Liver (tissue), 9 donors: Measurements from ENCODE around the gene GPHN. TPM values are rescaled to one million over a fixed set of nuclear protein-coding genes. Genes with fewer than 3 reads are reported as not detected.

Source experiments
- DNase-seq: peaks from one replicate; pipeline ENCODE4 v3.0.0-alpha.2; 2017; ENCODE audit warnings: low spot score
- H3K27ac ChIP-seq, 2 donors: one replicate each; pipeline ENCODE4 v1.7.0; 2013; ENCODE audit warnings: inconsistent platforms in 2 of 2, low read length in 2 of 2, control low read depth in 1 of 2, low read depth in 1 of 2, mild to moderate bottlenecking in 1 of 2
- H3K27me3 ChIP-seq, 4 donors: one replicate each; pipeline versions ENCODE4 v1.6.1 to v1.7.0; 2013; ENCODE audit warnings: low read length in 3 of 4, inconsistent platforms in 1 of 4, mild to moderate bottlenecking in 1 of 4, moderate library complexity in 1 of 4; ENCODE audit not compliant: control insufficient read depth in 4 of 4, insufficient read depth in 4 of 4
- H3K36me3 ChIP-seq, 4 donors: one replicate each; pipeline versions ENCODE4 v1.6.1 to v1.7.0; 2013; ENCODE audit warnings: low read length in 3 of 4, mild to moderate bottlenecking in 3 of 4, low read depth in 1 of 4, moderate library complexity in 1 of 4; ENCODE audit not compliant: control insufficient read depth in 4 of 4, insufficient read depth in 3 of 4
- H3K4me1 ChIP-seq, 4 donors: one replicate each; pipeline versions ENCODE4 v1.6.1 to v1.7.0; 2013; ENCODE audit warnings: low read length in 3 of 4, mild to moderate bottlenecking in 3 of 4, moderate library complexity in 1 of 4; ENCODE audit not compliant: control insufficient read depth in 4 of 4, insufficient read depth in 4 of 4
- H3K4me3 ChIP-seq, 3 donors: one replicate each; pipeline versions ENCODE4 v1.6.1 to v1.7.0; 2013; ENCODE audit warnings: low read length in 3 of 3, control low read depth in 1 of 3, low read depth in 1 of 3, mild to moderate bottlenecking in 1 of 3
- H3K9ac ChIP-seq, 2 donors: one replicate each; pipeline ENCODE4 v1.7.0; 2013; ENCODE audit warnings: low read length in 2 of 2, mild to moderate bottlenecking in 2 of 2, moderate library complexity in 2 of 2, control low read depth in 1 of 2, low read depth in 1 of 2
- H3K9me3 ChIP-seq, 4 donors: one replicate each; pipeline versions ENCODE4 v1.6.1 to v1.7.0; 2013; ENCODE audit warnings: low read length in 3 of 4; ENCODE audit not compliant: control insufficient read depth in 4 of 4
- FOXA1 ChIP-seq: IDR thresholded peaks from 2 replicates; pipeline ENCODE4 v1.6.1; 2016; ENCODE audit warnings: antibody characterized with exemption
- FOXA2 ChIP-seq: IDR thresholded peaks from 2 replicates; pipeline ENCODE4 v1.6.1; 2016; ENCODE audit warnings: antibody characterized with exemption
- HNF4A ChIP-seq, 2 donors: conservative IDR thresholded peaks; 2 replicates each; pipeline ENCODE4 v1.6.1; 2016; ENCODE audit warnings: antibody characterized with exemption in 2 of 2, mild to moderate bottlenecking in 2 of 2
- RAD21 ChIP-seq, 2 donors: IDR thresholded peaks; 2 replicates each; pipeline ENCODE4 v1.6.1; 2016; ENCODE audit warnings: antibody characterized with exemption in 2 of 2, mild to moderate bottlenecking in 2 of 2
- RXRA ChIP-seq, 2 donors: IDR thresholded peaks; 2 replicates each; pipeline ENCODE4 v1.6.1; 2017 to 2018; ENCODE audit warnings: antibody characterized with exemption in 2 of 2, mild to moderate bottlenecking in 1 of 2
- TAF1 ChIP-seq: conservative IDR thresholded peaks from 2 replicates; pipeline ENCODE4 v1.6.1; 2016; ENCODE audit warnings: antibody characterized with exemption, mild to moderate bottlenecking
- YY1 ChIP-seq: IDR thresholded peaks from 2 replicates; pipeline ENCODE4 v1.6.1; 2016; ENCODE audit warnings: antibody characterized with exemption, mild to moderate bottlenecking
- WGBS: extraction: QIAGEN DNeasy Blood & Tissue Kit; methylation state at CpG from one replicate; pipeline ENCODE4 v1.1.7; 2013; 5-methylcytosine and 5-hydroxymethylcytosine counted together
- polyA plus RNA-seq, 2 donors: library from polyadenylated mRNA; stranded (reverse) in 1 of 2; unstranded in 1 of 2; fragments of 200-250 nt in 1 of 2; fragments of >200 nt in 1 of 2; fragmentation: Nextera tagmentation in 1 of 2; extraction: Ambion mirVana in 1 of 2; gene quantifications; one replicate each; pipeline versions ENCODE4 v1.2.1 to v1.2.3, GENCODE V29; 2013 to 2015
- total RNA-seq, 2 donors: library from RNA; depleted of rRNA; stranded (reverse); fragments of >200 nt; gene quantifications; one replicate each; pipeline ENCODE4 v1.2.3, GENCODE V29; 2014
- TF ChIP-seq, protein P1 (sequence below): IDR thresholded peaks from 2 replicates; pipeline ENCODE4 v1.6.1; 2016; ENCODE audit warnings: antibody characterized with exemption
- TF ChIP-seq, protein P2 (sequence below): IDR thresholded peaks from 2 replicates; pipeline ENCODE4 v1.6.1; 2016; ENCODE audit warnings: antibody characterized with exemption
- TF ChIP-seq, protein P3 (sequence below): IDR thresholded peaks from 2 replicates; pipeline ENCODE4 v1.6.1; 2016; ENCODE audit warnings: antibody characterized with exemption, mild to moderate bottlenecking
- donor health status: healthy.
- donor health status: healthy.
- donor health status: healthy.
- donor health status: healthy.
- donor health status: healthy.

The GPHN gene
- total and polyA plus RNA-seq, 4 donors = 18.4 to 76.4 (median 47.4) TPM

DNA sequence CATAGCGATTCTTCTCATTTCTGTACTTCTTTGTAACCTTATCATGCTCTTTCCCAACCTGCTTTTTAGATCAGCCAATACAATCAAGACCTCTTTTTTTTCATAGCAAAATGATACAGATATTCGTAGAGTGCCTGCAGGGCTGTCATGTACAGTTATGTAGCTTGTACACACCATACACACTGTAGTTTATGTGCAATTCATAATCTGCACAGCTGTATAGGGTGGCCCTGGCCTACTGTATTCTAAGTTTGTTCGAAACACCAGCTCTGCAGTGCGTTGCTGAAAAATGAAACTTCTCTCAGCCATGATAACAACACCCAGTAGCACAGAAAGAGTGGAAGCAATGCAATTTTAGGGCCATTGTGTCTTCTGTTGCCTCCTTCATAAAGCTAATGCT is 717.6 kb downstream of the GPHN start:
- H3K36me3 ChIP-seq = no peaks in the 10 kb centered on the region
- no peak for DNase-seq
- no peak for TF ChIP-seq RXRA (IDR thresholded peaks at IDR 0.05)
- TF ChIP-seq, protein P1, sequence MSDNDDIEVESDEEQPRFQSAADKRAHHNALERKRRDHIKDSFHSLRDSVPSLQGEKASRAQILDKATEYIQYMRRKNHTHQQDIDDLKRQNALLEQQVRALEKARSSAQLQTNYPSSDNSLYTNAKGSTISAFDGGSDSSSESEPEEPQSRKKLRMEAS = no peak
- TF ChIP-seq, protein P2, sequence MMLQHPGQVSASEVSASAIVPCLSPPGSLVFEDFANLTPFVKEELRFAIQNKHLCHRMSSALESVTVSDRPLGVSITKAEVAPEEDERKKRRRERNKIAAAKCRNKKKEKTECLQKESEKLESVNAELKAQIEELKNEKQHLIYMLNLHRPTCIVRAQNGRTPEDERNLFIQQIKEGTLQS = no peak
- no peak for TF ChIP-seq RAD21 (IDR thresholded peaks at IDR 0.05)
- no peak for TF ChIP-seq FOXA1
- TF ChIP-seq, protein P3, sequence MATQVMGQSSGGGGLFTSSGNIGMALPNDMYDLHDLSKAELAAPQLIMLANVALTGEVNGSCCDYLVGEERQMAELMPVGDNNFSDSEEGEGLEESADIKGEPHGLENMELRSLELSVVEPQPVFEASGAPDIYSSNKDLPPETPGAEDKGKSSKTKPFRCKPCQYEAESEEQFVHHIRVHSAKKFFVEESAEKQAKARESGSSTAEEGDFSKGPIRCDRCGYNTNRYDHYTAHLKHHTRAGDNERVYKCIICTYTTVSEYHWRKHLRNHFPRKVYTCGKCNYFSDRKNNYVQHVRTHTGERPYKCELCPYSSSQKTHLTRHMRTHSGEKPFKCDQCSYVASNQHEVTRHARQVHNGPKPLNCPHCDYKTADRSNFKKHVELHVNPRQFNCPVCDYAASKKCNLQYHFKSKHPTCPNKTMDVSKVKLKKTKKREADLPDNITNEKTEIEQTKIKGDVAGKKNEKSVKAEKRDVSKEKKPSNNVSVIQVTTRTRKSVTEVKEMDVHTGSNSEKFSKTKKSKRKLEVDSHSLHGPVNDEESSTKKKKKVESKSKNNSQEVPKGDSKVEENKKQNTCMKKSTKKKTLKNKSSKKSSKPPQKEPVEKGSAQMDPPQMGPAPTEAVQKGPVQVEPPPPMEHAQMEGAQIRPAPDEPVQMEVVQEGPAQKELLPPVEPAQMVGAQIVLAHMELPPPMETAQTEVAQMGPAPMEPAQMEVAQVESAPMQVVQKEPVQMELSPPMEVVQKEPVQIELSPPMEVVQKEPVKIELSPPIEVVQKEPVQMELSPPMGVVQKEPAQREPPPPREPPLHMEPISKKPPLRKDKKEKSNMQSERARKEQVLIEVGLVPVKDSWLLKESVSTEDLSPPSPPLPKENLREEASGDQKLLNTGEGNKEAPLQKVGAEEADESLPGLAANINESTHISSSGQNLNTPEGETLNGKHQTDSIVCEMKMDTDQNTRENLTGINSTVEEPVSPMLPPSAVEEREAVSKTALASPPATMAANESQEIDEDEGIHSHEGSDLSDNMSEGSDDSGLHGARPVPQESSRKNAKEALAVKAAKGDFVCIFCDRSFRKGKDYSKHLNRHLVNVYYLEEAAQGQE = no peak
- no peaks in the 10 kb centered on the region for H3K9me3 ChIP-seq
- H3K4me1 ChIP-seq = no peaks in the 10 kb centered on the region
- H3K27me3 ChIP-seq = no peaks in the 10 kb centered on the region
- no peak overlapping the region for H3K27ac ChIP-seq
- H3K4me3 ChIP-seq = no peak overlapping the region
- WGBS = 94% methylated on average over 4 of the region's 4 CpGs
- H3K9ac ChIP-seq = no peak overlapping the region

DNA sequence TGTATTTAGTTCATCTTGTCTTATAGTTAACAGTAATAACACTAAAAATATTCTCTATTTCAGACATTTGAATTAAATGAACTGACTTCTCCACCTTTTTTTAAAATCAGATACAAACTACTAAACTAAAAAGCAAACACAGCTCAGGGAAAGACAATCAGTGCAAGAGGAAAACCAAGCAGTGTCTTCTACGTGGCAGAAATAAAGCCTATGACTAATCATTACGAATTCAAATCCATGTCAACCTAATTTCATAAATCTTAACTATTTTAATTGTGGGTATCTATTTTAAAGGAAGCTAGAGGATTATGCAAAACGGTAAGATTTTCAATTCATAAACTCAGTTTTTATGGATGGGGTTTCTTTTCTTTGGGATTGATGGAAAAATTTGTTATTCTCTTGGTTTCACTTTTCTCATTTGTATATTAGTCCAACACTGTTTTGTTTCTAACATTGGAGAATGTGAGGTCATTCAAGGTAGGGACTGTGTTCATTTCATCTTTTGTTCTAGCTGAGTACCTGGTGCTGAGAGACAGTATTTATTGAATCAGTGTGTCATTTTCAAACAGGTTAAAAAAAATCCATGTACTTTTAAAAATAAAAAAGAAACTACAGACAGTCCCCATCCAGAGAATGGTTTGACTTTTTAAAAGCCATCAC is 720.5 kb downstream of the GPHN start:
- no peak overlapping the region for H3K4me3 ChIP-seq
- H3K9me3 ChIP-seq = no peaks in the 10 kb centered on the region
- TF ChIP-seq RXRA (IDR thresholded peaks at IDR 0.05) (no peak), TAF1 (no peak), HNF4A (conservative IDR thresholded peaks at IDR 0.05) (no peak), YY1 (no peak), FOXA2 (no peak), FOXA1 (no peak)
- TF ChIP-seq, protein P1 = no peak
- H3K36me3 ChIP-seq = no peaks in the 10 kb centered on the region
- no peak overlapping the region for H3K27ac ChIP-seq
- 91% methylated on average over 3 of the region's 3 CpGs for WGBS
- no peaks in the 10 kb centered on the region for H3K27me3 ChIP-seq
- no peak for DNase-seq
- no peak overlapping the region for H3K9ac ChIP-seq
- no peaks in the 10 kb centered on the region for H3K4me1 ChIP-seq

Other genes with a start within 250 kb of the GPHN start
- 1 to 10 TPM in 1 of 2 donors, not detected in 1; 5.4 TPM for gene CCDC196, start 21.8 kb upstream of the GPHN start, total RNA-seq
- gene CCDC196, start 21.8 kb upstream of the GPHN start, polyA plus RNA-seq = 10 to 100 TPM in 1 of 2 donors, 1 to 10 TPM in 1; 5.7 to 11.4 TPM